Endothelial cell of hepatic sinusoid (primary cell): ENCODE data around the gene SCLT1.

ENCODE experiments used
- in situ Hi-C: cut with HindIII; loops from 2 replicates; pipeline ENCODE4 v1.10.0; 2017; ENCODE audit warnings: low sequenced_read_pairs

SCLT1 gene

DNA sequence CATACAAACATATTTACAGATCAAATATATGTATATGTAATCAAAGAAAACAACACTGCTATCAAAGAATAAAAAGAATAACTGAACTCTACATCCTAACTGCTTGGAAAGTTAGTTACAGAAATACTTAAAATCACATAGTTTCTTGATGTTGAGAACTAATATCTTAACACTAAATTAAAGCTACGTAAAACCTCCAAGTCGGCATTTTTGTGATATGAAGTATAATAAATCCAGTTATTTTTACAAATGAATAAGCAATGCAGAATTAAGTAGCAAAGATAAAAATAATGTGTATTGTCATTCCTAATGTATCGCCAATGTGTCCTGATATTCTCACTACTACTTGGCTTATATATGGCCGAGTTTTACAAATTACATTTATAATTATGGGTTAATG is 215.4 kb downstream of the SCLT1 start:
- in situ Hi-C loops: no loop called here

DNA sequence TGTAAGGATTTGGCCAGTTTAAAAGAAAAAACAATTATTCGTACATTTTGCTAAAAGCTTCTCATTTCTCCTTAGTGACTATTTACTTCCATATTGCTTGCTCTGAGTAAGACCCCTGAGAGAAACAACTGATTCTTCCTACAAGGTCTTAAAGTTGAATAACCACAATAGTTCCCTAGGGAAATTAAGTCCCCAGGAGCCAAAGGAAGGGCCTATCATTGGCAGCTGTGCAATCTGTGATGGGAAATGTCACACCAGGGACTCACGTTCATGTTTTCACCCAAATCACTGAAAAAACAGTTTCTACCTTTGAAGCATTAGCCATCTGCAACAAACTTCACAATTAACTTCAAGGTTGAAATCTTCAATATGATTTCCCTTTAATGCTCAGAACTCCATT is 217.1 kb downstream of the SCLT1 start:
- in situ Hi-C loops: no loop called here

DNA sequence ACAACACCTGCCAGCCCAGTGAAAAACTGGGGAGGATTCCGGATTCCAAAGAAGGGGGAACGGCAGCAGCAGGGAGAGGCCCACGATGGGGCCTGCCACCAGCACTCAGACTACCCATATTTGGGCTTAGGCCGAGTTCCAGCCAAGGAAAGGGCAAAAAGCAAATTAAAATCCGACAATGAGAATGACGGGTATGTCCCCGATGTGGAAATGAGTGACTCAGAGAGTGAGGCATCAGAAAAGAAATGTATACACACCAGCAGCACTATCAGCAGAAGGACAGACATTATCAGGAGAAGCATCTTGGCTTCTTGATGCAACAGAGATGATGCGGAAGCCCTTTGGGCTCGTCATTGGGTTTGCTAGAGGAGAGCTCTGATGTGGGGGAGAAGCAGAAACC is 221.4 kb downstream of the SCLT1 start:
- in situ Hi-C loops: no loop called here

DNA sequence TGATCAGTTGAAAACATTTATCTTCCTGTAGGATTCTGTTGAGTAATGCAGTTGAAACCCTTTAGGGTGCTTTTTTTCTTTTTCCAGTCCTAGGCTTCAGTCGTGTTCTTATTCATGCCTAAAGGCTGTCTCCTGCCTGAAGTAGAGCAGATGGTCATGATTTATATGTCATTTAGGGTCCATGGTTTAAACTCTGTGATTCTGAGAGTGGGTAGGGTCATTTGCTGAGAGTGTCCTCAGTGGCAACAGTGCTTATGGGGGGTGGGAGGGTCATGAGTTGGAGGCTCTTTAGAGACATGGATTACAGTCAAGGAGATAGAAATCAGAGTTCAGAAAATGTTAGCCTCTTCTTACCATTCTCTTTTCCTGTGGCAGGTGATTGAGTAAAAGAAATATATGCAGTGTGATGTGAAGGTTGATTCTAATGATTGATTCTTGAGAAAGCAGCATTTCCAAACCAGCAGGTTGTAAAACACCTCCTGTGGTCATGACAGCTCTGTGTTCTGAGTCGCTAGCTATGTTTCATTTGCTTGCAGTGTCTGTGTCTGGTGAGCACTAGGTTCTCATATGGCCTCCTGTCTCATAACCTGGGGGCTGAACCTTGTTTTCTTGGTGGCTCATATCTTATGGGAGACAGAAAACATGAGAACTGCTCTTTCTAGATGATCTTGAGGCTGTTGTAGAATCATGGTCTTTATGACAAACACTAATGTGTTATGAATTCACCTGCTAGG is 223.4 kb downstream of the SCLT1 start:
- in situ Hi-C loops: no loop called here

DNA sequence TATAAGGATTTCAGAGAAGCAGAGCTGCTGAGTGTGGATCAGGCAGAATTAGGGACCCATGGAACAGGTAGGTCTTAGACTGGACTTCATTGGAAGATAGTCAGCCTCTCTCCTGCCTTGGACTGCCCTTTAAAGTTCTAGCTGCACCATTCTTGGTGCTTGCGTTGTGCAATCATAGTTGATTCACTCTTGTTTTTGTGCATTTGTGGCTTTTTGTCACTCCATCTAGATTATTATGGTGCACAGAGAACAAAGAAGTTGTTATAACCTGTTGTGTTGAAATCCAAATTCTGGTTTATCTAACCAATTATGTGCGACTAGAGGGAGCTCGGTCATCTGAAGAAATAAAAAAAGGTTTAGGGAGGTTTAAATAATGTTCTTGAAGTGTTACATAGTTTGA is 224.6 kb downstream of the SCLT1 start:
- in situ Hi-C loops: no loop called here

DNA sequence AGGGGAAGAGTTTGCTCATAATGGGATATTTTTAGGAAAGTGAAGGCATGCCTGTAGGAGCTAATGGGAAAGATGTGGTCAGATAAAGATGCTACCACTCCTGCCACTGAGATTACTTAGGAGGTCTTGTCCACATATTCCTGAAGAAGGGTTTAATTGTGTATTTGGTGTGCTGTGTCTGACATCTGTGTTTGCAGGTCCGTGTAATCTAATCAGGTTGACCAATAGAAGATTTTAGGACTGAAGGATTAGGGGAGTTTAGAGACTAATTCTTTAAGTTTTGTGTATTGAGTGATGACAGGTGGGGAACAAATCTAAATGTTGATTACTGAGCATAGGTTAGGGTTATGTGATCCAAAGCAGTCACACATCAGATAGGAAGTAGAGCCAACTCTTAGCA is 226.6 kb downstream of the SCLT1 start:
- in situ Hi-C loops: no loop called here

DNA sequence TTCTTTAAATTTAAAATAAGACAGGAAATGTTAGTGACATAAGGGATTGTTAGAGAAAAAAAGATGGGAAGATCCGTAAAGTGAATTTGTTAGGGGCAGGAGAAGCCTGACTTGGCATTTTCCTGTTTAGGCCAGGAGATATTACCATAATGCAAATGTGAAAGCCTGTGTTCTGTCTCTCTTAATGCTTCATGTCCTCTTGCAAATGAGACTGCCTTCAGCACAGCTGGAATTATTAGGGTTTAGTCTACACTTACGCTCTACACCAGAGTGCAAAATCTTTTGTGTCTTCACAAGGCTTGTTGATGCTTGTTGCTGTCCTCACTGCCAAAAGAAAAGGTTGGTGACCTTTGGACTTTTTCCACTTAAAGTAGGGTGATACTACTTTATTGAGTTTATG is 227.1 kb downstream of the SCLT1 start:
- in situ Hi-C loops: no loop called here

DNA sequence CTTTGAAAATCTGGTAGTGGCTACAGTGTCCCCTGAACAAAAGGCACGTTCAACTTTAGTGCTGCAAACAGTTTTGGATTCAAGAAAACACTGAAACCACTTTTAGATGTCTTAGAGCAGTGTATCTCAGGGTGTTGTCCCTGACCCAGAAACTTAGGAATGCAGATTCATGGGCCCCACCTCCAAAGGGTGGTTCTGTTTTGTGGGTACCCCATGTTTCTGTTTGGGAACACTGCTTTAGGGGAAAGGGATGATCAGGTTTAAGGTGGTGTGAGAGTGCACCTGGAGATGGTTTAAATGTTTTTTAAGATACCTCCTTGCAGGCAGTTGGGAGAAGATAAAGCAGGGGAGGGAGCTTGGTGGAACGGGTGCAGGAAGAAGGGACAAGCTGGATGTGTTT is 228.2 kb downstream of the SCLT1 start:
- in situ Hi-C loops: no loop called here

DNA sequence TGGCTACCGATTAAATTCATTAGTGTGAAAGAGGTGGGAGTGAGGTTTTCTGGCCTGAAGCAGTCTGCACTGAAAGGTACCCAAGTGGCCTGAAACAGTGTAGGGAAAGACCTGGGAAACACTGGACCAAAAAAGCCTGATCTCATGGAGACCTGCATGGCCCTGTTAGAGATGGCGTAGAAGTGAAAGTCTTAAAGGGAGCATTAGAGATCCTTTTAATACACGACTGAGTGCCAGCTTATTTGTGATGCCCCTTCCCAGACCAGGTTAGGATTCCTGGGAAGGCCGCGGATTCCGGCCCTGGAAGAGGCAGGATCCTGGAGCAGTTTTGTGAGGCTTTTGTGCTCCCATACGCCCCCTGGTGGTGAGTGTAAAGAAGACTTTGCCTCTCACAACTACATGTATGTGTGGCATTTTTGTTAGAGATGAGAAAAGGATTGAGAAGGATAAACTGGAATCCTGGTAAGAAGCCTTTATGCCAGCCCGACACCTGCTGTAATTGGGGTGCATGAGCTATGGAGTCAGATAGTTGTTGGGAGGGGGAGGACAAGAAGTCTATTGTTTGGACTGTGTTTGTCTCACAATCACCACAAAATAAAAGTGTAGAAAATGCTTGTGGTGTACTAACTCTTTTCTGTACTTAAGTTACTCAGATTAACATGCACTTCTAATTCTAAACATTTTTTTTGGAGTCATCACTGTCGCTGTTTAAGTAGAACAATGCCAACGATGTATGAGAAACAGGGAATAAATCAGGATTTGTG is 229.8 kb downstream of the SCLT1 start:
- in situ Hi-C loops: no loop called here

DNA sequence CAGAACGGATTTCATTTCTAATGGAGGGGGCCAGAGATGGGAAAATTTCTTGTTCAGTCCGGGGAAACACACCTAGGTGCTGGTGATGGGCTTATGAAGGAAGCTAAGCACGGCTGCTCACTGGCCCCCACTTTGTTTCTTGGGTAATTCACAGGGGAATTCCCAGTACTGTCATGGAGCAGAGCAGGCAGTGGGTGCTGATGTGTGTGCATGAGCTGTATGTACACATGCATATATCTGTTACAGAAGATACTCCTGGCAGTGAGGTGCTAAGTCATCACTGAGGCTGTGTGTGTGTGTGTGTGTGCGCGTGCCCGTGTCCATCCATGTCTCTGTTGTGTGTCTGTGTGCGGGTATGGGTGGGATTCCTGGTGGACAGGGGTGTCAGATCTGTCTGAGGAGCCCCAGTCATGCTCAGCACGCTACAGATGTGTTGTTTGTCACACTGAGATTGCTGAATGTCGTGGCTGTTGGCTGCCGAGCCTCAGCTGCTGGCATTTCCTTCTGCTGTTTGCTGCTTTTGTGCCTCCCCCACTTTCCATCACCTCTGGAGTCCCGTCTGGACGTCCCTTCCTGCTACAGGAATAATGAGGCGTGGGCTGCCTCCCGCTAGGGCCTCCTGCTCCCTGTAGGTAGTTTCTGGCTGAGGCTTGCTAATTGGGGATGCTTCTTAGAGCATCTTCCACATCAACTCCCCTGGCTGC is 230.6 kb downstream of the SCLT1 start:
- in situ Hi-C loops: no loop called here

DNA sequence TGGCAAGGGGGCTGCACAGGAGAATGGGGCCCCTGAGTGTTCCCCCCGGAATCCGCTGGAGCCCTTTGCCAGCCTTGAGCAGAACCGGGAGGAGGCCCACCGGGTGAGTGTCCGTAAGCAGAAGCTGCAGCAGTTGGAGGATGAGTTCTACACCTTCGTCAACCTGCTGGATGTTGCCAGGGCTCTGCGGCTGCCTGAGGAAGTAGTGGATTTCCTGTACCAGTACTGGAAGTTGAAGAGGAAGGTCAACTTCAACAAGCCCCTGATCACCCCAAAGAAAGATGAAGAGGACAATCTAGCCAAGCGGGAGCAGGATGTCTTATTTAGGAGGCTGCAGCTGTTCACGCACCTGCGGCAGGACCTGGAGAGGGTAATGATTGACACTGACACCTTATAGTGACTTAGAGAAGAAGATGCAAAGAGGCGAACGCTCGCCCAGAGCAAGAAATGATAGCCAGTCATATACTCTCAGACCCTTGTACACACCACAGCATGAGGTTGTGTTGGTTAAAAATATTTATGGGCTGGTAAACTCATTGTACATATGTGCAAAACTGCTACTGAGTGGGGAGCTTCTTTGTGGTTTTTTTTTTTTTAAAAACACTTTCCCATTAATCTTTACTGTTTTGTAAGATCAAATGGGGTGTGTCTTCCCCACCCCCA is 231.4 kb downstream of the SCLT1 start:
- in situ Hi-C loops: no loop called here

DNA sequence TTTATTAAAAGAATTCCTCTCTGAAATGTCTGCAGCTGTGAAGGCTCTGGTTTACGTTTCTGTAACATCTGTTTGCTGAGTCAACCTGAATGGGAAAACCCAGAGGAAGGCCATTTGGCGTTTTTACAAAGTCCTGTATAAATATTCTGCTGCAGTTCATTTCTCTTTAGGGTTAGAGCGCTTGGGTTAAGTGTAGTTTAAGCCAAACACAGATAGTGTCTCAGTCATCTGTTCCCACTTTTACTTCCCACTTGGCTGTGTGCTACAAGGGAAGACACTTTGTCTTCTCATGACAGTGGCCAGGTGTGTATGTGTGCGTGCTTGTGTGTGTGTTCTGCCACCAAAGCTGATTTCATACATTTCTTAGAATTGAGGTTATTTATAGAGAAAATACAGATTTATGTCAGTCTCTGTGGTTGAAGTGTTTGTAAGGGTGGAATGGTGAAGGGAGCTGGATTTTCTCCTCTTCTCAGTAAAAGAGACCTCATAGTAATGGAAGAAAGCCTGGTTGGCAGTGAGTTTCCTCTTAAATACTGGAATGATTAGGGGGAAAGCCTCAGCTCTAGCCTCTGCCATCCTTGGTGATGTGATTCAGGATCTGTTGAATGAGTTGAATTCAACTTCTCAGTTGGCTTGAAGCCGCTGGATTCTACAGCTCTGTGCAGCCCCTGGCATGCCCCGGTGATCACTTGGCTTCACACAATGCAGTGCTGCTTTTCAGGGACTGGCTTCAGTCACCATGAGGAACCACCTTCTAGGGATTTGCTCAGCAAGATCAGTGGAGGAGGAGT is 233.3 kb downstream of the SCLT1 start:
- in situ Hi-C loops: no loop called here

DNA sequence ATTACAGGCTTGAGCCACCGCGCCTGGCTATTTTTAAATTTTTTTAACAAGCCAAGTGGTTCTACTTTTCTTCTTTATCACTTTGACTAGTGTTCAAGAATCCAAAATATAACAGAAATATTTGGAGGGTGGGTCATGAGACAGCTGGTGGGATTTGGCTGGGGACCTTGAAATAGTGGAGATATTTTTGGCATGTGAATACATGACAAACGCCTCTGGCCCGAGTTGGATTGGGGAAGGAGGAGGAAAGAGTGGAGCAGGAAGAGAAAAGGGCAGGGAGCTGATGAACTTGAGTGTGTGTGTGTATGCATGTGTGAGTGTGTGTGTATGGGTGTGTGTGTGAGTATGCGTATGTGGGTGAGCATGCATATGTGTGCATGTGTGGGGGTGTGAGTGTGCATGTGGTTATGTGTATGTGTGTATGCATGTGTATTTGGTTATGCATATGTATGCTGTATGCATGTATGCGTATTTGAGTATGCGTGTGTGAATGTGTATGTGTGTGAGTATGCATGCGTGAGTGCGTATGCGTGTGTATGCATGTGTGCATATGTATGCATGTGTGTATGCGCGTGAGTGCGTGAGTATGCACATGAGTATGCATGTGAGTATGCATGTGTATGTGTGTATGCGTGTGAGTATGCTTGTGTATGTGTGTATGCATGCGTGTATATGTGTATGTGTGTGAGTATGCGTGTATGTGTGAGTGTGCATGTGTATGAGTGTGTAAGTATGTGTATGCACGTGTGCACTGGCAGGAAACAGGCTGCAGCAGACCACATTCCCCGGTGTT is 234.3 kb downstream of the SCLT1 start:
- in situ Hi-C loops: no loop called here

DNA sequence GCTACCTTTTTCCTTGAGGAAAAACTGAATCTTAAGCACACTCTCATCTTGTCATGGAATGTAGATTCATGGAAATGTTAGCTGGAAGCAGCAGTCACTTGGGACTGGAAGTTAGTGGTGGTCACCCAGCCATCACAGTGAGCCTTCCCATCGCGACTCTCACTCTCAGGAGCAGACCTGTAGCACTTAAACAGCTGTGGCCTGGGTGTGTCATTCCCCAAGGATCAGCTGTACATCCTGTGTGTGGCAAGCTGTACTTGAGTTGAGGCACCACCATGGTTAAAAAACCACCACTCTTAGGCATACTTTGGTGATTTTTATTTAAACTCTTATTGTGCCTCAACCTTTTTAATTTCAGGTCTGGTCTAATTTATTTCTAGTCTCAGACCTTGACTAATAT is 237.1 kb downstream of the SCLT1 start:
- in situ Hi-C loops: no loop called here

DNA sequence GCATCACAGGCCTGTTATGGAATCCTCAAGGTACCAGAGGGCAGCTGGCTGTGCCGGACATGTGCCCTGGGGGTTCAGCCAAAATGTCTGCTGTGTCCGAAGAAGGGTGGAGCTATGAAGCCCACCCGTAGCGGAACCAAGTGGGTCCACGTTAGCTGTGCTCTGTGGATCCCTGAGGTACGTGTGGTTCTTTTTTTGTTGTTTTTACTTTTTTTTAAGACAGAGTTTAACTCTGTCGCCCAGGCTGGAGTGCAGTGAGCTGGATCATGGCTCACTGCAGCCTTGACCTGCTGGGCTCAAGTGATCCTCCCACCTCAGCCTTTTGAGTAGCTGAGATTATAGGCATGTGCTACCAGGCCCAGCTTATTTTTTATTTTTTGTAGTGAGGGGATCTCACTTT is 237.7 kb downstream of the SCLT1 start:
- in situ Hi-C loops: no loop called here

DNA sequence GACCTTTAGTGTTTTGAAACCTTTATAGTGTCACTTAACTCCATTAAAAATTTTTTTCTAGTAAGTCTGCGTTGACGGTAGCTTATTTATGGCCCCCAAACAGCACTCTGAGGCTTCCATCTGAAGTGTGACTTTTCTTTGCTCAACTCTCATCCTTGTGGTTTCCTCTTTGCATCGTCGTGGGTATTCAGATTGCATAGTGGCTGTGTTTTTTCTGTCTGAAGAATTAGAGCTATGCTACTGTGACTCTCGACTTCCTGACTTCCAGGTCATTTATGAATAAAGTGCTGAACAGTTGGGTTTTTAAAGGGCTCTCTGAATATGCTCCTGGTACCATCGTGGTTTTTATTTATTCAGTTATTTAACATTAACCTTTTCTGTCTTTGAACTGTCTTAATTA is 238.9 kb downstream of the SCLT1 start:
- in situ Hi-C loops: no loop called here

DNA sequence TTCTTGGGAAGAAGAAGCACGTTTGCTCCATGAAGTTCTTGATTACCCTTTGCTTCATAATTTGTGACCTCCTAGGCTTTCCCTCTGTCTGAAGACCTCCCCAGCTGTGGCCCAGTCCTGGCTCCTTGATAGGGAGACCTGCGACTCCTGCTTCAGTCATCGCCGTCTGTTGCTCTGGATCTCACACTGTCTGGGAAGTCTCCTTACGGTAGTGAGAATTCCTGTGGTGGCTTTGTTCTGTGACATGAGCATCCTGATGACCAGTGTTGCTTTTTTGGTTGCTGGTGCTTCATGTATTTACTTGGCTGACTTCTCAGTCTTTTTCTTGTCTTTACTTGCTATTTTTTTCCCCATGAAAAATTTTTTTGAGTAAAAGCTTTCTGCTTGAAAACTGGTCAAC is 239.6 kb downstream of the SCLT1 start:
- in situ Hi-C loops: no loop called here

DNA sequence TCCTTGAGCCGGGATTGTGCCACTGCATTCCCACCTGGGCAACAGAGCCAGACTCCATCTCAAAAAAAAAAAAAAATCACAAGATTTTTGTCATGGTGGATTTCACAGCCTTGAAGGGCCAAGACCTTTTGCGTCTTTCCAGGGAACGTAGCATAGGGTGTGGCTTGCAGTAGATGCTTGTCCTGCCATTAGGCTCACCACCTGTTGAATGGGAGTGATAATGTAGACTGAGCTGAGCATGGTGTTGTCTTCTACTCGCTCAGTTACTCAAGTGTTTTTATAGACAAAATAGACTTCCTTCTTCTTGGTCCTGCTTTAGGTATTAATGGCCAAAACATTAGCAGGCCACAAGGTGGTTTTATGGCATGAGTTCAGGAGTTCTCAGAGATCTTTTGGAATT is 243.1 kb downstream of the SCLT1 start:
- in situ Hi-C loops: no loop called here

DNA sequence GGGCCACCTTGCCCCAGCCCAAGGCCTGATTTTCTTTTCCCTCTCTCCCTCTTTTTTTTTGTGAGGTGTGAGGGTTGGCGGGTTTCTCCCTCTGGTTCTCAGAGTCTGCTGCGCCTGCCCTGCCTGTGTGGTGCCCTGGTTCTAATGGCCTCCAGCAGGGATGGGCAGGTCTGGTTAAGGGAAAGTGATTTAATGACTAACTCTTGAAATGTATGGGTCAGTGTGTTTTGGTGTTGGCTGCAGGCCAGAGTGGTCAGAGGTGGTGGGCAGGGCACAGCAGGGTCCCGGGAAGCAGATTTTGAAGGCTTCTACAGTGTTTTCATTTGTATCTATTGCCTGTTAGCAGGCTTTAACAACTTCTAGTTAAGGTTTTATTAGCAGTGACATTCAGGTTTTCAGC is 244.9 kb downstream of the SCLT1 start:
- in situ Hi-C loops: loop anchor here (10.0 kb wide), 1 partner anchor 294 kb away; no protein-coding TSS in a partner anchor
